ENCODE results near the gene CDH13. TPM values are rescaled to one million over a fixed set of nuclear protein-coding genes. Genes with fewer than 3 reads are reported as not detected.

The CDH13 gene
- total and polyA plus RNA-seq, 9 of the 15 experiments (the other 6 are each of a cell fraction or from before 2014, with no cell fraction given) = 0.03 TPM; not detected in 8

DNA sequence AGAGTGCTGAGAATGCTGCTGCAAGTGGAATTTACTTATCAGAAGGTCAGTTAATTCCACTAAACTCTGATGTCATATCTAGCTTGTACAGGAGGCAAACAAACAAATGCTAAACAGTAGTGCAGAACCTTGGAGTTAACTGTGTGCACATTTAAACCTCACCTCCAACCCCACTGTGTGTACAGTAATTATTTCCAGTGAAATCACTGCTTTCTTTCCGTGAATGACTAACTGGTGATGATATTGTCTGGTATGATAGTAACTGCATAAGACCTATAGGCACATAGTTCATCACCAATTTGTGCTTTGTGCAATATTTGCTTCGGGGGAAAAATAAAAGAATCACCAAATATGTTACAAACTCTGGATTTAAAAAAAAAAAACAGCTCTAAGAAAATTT lies 688.5 kb downstream of the CDH13 start:
- no peaks in the 10 kb centered on the region for H4K20me1 ChIP-seq (replicated peaks; ENCODE audit: control insufficient read depth, insufficient read depth, low read length)
- H3K9me3 ChIP-seq (replicated peaks; ENCODE audit: control insufficient read depth, insufficient read depth, low read depth, low read length) = no peaks in the 10 kb centered on the region
- FAIRE-seq = no peak
- CTCF ChIA-PET (ENCODE audit: low intra/inter-chr PET ratio) = no interaction called here
- no peak overlapping the region for H3K9ac ChIP-seq (ENCODE audit: insufficient read depth in 1 of 2, low read depth in 2 of 2, low read length in 2 of 2)
- H3K4me3 ChIP-seq = no peak overlapping the region
- ATAC-seq = no peak
- no peak overlapping the region for H3K4me2 ChIP-seq (ENCODE audit: insufficient read depth, low read length)
- intact Hi-C loops (cut with micrococcal nuclease) = no loop called here
- BruUV-seq (replicated peaks) = no TSS peak
- TF ChIP-seq XRCC3 (IDR thresholded peaks at IDR 0.05) (no peak), BCLAF1 (IDR thresholded peaks at IDR 0.05; ENCODE audit: borderline replicate concordance in 1 of 2, control insufficient read depth in 1 of 2, low read depth in 2 of 2, low read length in 1 of 2) (no peak), CREB1 (IDR thresholded peaks at IDR 0.05) (no peak), CREB1 (CRISPR knock-in tag; IDR thresholded peaks at IDR 0.05) (no peak), MTA3 (IDR thresholded peaks at IDR 0.05; ENCODE audit: borderline replicate concordance) (no peak), PTBP1 (IDR thresholded peaks at IDR 0.05; ENCODE audit: low read depth, low read length) (no peak), ZSCAN32 (CRISPR knock-in tag; IDR thresholded peaks at IDR 0.05) (no peak), OTX1 (CRISPR knock-in tag; IDR thresholded peaks at IDR 0.05) (no peak), GABPB1 (CRISPR knock-in tag; IDR thresholded peaks at IDR 0.05) (no peak), ZNF764 (CRISPR knock-in tag; IDR thresholded peaks at IDR 0.05; ENCODE audit: low read depth) (no peak), TEAD2 (tag; IDR thresholded peaks at IDR 0.05) (no peak)
- no peaks in the 10 kb centered on the region for H3K36me3 ChIP-seq (ENCODE audit: control insufficient read depth, insufficient read depth, low read length)
- no peaks in the 10 kb centered on the region for H3K79me2 ChIP-seq (ENCODE audit: control insufficient read depth, insufficient read depth, low read length)
- DNase-seq (ENCODE audit: extremely low read depth in 1 of 4, low spot score in 3 of 4) = no peak
- H3K27me3 ChIP-seq (ENCODE audit: control insufficient read depth in 2 of 2, insufficient read depth in 2 of 2, low read length in 2 of 2) = no peaks in the 10 kb centered on the region
- POLR2A ChIA-PET = interaction anchor here (2.4 kb wide), 1 partner anchor 10 kb away, joined by 7 read pairs; no protein-coding TSS in a partner anchor
- no peaks in the 10 kb centered on the region for H3K4me1 ChIP-seq (replicated peaks in 1 of 2; ENCODE audit: control insufficient read depth in 2 of 2, insufficient read depth in 2 of 2, low read length in 2 of 2)
- no peak overlapping the region for H3K27ac ChIP-seq (ENCODE audit: extremely low read depth, low read depth, low read length)
- 0% methylated on average over 2 of the region's 2 CpGs for WGBS (ENCODE audit: insufficient coverage, low coverage, missing lambda C conversion rate)
- in situ Hi-C loops (cut with MboI) = no loop called here
- H2AFZ ChIP-seq (ENCODE audit: low read depth, low read length) = no peak overlapping the region
- H3K9me1 ChIP-seq (ENCODE audit: control insufficient read depth, insufficient read depth, low read length) = no peaks in the 10 kb centered on the region

Measured in K562 (cell line).